AG09309 (cell line): ENCODE data around the gene GALNT14.

Experiments used
- DNase-seq: peaks from one replicate; pipeline ENCODE4 v3.0.0-alpha.2; 2010; ENCODE audit warnings: low read depth
- H3K4me3 ChIP-seq: 2 replicates; pipeline ENCODE4 v1.5.1; 2011; ENCODE audit warnings: mild to moderate bottlenecking, low read depth, low read length, moderate library complexity; ENCODE audit not compliant: control insufficient read depth
- TF ChIP-seq, protein P1 (sequence below): IDR thresholded peaks from 2 replicates; pipeline ENCODE4 v1.5.1; 2011; ENCODE audit warnings: mild to moderate bottlenecking, low read depth, low read length, inconsistent platforms; ENCODE audit not compliant: insufficient read depth, control insufficient read depth; ENCODE audit errors: missing control alignments

The GALNT14 gene

DNA sequence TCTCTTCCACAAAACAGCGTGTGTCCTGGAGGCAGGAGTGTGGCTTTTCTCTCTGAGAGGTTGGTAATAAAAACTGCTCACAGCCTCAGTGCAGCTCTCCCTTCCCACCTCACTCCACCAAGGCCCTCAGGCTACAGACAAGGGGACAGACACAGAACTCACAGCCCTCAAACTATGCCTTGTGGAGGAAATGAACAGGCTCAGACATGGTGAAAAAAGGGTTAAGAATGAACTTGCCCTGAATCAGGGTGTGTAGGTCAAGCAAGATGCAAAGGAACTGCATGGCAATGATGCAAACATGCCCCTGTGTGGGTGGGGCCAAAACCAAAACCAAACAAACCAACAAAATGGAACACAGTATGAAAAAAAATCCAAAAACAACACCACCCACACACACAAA lies 125.8 kb downstream of the GALNT14 start:
- no peak for DNase-seq
- H3K4me3 ChIP-seq: no peak overlapping the region
- TF ChIP-seq, protein P1, sequence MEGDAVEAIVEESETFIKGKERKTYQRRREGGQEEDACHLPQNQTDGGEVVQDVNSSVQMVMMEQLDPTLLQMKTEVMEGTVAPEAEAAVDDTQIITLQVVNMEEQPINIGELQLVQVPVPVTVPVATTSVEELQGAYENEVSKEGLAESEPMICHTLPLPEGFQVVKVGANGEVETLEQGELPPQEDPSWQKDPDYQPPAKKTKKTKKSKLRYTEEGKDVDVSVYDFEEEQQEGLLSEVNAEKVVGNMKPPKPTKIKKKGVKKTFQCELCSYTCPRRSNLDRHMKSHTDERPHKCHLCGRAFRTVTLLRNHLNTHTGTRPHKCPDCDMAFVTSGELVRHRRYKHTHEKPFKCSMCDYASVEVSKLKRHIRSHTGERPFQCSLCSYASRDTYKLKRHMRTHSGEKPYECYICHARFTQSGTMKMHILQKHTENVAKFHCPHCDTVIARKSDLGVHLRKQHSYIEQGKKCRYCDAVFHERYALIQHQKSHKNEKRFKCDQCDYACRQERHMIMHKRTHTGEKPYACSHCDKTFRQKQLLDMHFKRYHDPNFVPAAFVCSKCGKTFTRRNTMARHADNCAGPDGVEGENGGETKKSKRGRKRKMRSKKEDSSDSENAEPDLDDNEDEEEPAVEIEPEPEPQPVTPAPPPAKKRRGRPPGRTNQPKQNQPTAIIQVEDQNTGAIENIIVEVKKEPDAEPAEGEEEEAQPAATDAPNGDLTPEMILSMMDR: no peak

DNA sequence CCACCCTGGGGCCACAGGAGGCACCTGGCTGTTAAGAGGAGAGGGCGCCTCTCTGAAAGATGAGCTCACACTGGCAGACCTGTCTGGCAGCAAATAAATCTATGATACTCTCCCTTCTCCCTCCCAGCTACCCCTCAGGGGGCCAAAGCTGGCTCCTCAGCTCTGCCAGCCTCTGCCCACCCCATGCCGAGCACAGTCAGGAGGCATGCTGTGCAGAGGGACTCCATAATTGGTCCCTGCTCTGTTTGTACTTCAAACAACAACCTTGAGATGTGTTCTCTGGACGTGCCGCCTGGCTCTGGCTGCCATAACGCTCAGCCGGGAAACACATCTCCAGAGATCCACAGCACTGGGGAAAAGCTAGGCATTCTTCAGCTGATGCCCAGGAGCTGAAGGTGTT lies 126.7 kb downstream of the GALNT14 start:
- TF ChIP-seq, protein P1: no peak
- no peak overlapping the region for H3K4me3 ChIP-seq
- DNase-seq: no peak

DNA sequence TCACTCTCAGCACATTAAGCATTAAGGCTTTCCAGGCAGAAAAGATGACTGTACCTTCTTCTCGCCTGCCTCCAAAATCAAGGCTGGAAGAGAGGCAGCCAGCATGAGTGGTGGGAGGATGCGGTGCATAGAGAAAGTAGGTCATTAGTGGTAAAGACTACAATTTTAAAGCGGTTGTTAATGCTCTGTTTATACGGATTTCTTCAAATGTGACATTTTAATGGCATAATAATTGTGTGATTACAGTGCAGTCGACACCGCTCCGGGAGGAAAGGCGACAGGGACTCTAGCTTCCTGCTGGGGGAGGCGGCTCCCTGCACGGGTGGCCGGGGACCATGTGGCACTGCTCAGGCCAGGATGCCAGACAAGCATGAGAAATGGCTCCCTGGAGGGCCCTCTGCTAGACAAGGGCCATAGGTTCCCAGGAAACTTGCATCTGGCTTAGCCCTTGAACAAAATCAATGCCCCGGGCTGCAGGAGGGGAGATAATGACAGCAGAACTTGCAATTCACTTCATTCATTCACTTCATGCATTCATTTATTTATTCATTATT lies 129.6 kb downstream of the GALNT14 start:
- TF ChIP-seq, protein P1: no peak

DNA sequence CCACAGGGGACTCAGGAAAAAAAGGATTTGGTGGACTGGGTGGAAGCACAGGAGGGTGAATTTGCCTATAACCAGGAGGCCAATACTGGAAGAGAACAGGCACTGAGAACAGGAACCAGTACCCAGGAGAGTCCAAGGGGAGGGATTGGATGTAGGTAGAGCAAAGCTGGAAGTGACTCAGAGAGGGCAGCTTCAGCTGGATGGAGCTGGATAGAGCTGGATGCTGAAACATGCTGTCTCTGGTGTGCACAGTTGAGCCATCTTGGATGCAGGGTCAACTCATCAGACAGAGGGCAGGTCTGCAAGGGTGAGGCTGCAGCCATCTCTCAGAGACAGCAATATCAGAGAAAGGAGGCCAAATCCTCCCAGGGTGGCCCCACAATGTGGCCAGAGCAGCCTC lies 134.0 kb downstream of the GALNT14 start:
- DNase-seq: no peak
- no peak overlapping the region for H3K4me3 ChIP-seq
- TF ChIP-seq, protein P1: no peak

More for the DNA sequence above, 129.6 kb downstream of the GALNT14 start:
- DNase-seq: no peak
- no peak overlapping the region for H3K4me3 ChIP-seq

DNA sequence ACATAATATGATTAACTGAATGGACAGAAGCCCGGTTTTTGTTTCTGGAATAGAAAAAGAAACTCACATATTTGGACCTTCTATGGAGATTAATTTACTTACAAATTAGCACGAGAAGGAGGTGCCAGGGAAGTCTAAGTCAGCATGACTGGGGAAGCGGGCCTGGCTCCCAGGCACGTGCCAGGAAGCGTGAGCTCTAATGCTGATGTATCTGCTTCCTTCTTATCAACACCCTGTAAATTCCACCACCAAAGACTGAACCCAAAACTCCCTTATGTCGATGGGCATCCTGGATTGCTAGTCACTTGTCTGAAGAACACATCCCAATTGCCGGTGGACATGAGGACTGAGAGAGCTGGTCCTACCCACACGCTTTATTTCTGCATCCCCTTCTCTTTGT lies 134.5 kb downstream of the GALNT14 start:
- DNase-seq: no peak
- TF ChIP-seq, protein P1: no peak
- H3K4me3 ChIP-seq: no peak overlapping the region

DNA sequence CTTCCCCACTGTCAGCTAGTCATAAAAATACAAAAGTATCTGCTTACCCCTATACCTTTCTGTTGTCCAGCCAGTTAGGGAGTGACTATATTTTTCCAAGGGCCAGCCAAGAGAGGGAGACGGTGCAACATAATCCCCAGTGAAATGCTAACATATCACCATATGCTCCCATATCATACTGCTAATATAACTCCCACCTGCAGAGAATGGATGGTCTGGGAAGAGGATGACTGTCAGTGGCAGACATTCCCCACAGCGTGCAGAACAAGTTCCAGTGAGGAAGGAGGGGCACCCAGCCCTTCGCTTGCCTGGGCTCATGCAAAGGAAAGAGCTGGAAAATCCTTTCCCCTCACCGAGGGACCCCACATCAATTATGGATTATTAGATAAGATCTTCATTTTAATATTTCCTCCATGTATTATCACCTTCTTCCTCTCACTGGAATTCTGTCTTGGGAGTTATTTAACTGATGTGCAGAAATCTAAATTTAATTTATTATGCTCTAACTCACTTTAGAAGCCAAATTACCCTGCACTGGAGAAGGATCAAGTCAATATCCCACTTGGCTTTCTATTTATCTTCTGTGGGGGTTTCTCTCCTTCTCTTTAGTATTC lies 135.6 kb downstream of the GALNT14 start:
- DNase-seq: no peak
- TF ChIP-seq, protein P1: no peak
- H3K4me3 ChIP-seq: no peak overlapping the region

DNA sequence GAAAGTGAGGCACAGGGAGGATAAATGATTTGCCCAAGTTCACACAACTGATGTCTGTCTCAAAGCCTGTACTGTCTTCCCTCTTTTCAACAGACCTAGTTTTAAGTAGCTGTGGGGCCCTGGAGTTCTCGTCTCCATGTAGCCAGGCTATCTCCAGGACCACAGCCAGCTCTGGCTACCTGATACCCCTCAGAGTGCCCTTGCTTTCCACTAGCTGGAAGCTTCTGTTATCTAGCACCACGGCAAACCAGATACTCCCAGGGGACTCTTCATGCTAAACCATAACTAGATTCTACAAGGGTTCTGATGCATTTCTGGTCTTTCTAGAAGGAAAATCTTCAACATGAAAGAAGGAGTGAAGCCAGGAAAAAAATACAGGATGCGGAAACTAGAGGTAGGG lies 137.3 kb downstream of the GALNT14 start:
- no peak overlapping the region for H3K4me3 ChIP-seq
- TF ChIP-seq, protein P1: no peak
- DNase-seq: no peak
